Suprapubic skin (tissue), 3 donors: ENCODE results near the gene SUPT6H.

Source experiments
- CTCF ChIP-seq, 2 donors: fragments of 200-600 bp in 1 of 2; fragments of 450-650 bp in 1 of 2; sonication (generic) in 1 of 2; IDR thresholded peaks; one replicate each; pipeline ENCODE4 v1.5.1; 2016 to 2019; ENCODE audit warnings: antibody characterized with exemption in 2 of 2, mild to moderate bottlenecking in 1 of 2, moderate library complexity in 1 of 2
- POLR2A ChIP-seq, 2 donors: fragments of 450-650 bp; IDR thresholded peaks; one replicate each; pipeline ENCODE4 v1.6.1; 2017; ENCODE audit warnings: antibody characterized with exemption in 2 of 2, mild to moderate bottlenecking in 2 of 2, moderate library complexity in 2 of 2

- TF ChIP-seq CTCF (IDR thresholded peaks at IDR 0.05), result peak; percentile 100
- no peak for TF ChIP-seq POLR2A (IDR thresholded peaks at IDR 0.05)
These were observed 88.4 kb downstream of the SUPT6H start for GRCh38 chr17:28750178-28751047.
